ENCODE data around the gene GRAMD1B.
A peak's percentile ranks its signal among the peaks of the same experiment; 100 is the strongest.
"Not testable (repeated sequence)": the region's sequence is repeated elsewhere in the genome, so short reads cannot be mapped to it uniquely, and the experiment has no call there.

Gene GRAMD1B

GRCh38 chr11:123509737-123510578 lies 79.9 kb downstream of the GRAMD1B start:
- DNase-seq (ENCODE audit: low read depth): no peak

GRCh38 chr11:123510579-123510905 lies 80.5 kb downstream of the GRAMD1B start:
- DNase-seq (ENCODE audit: low read depth): no peak

- DNase-seq (ENCODE audit: low read depth): peak; percentile 51
Observed at GRCh38 chr11:123511037-123511870, 81.2 kb downstream of the GRAMD1B start.

- not testable (repeated sequence) for DNase-seq (ENCODE audit: low read depth)
Observed at GRCh38 chr11:123513309-123513708, 83.2 kb downstream of the GRAMD1B start.

- DNase-seq (ENCODE audit: low read depth): no peak
Observed at GRCh38 chr11:123516238-123516637, 86.2 kb downstream of the GRAMD1B start.

- DNase-seq (ENCODE audit: low read depth): no peak
Observed at GRCh38 chr11:123517559-123518364, 87.7 kb downstream of the GRAMD1B start.

GRCh38 chr11:123518496-123519054 lies 88.5 kb downstream of the GRAMD1B start:
- no peak for DNase-seq (ENCODE audit: low read depth)

GRCh38 chr11:123519055-123519796 lies 89.2 kb downstream of the GRAMD1B start:
- no peak for DNase-seq (ENCODE audit: low read depth)

GRCh38 chr11:123519797-123520193 lies 89.7 kb downstream of the GRAMD1B start:
- no peak for DNase-seq (ENCODE audit: low read depth)

GRCh38 chr11:123520476-123520875 lies 90.4 kb downstream of the GRAMD1B start:
- DNase-seq (ENCODE audit: low read depth): not testable (repeated sequence)

GRCh38 chr11:123521001-123521400 lies 90.9 kb downstream of the GRAMD1B start:
- no peak for DNase-seq (ENCODE audit: low read depth)

GRCh38 chr11:123521930-123522329 lies 91.9 kb downstream of the GRAMD1B start:
- DNase-seq (ENCODE audit: low read depth): no peak

GRCh38 chr11:123523539-123523938 lies 93.5 kb downstream of the GRAMD1B start:
- DNase-seq (ENCODE audit: low read depth): no peak

GRCh38 chr11:123525097-123525496 lies 95.0 kb downstream of the GRAMD1B start:
- DNase-seq (ENCODE audit: low read depth): no peak

- DNase-seq (ENCODE audit: low read depth): no peak
Observed at GRCh38 chr11:123525511-123525918, 95.4 kb downstream of the GRAMD1B start.

- DNase-seq (ENCODE audit: low read depth): no peak
Observed at GRCh38 chr11:123526027-123526805, 96.1 kb downstream of the GRAMD1B start.

GRCh38 chr11:123526918-123527317 lies 96.8 kb downstream of the GRAMD1B start:
- no peak for DNase-seq (ENCODE audit: low read depth)

GRCh38 chr11:123527526-123527925 lies 97.5 kb downstream of the GRAMD1B start:
- DNase-seq (ENCODE audit: low read depth): no peak

- DNase-seq (ENCODE audit: low read depth): no peak
Observed at GRCh38 chr11:123527947-123528346, 97.9 kb downstream of the GRAMD1B start.

- no peak for DNase-seq (ENCODE audit: low read depth)
Observed at GRCh38 chr11:123531325-123531724, 101.3 kb downstream of the GRAMD1B start.
